CD4-positive, alpha-beta T cell treated with Interleukin-12 subunit alpha and Interleukin-12 subunit beta, for 1 hour (primary cell): ENCODE measurements around the gene DGKZ.
"Not testable (repeated sequence)": the region's sequence is repeated elsewhere in the genome, so short reads cannot be mapped to it uniquely, and the experiment has no call there.

Source experiments
- DNase-seq: peaks from one replicate; pipeline ENCODE4 v3.0.0-alpha.2; 2020

Gene DGKZ

GRCh38 chr11:46369458-46370152, 22.3 kb downstream of the DGKZ start:
- DNase-seq: peak; percentile 60

- no peak for DNase-seq
Observed at GRCh38 chr11:46370253-46370652, 23.0 kb downstream of the DGKZ start.

- DNase-seq: not testable (repeated sequence)
Observed at GRCh38 chr11:46371262-46371661, 24.0 kb downstream of the DGKZ start.

GRCh38 chr11:46372086-46372485, 24.8 kb downstream of the DGKZ start:
- DNase-seq: no peak

- not testable (repeated sequence) for DNase-seq
Observed at GRCh38 chr11:46372501-46372900, 25.2 kb downstream of the DGKZ start.

- no peak for DNase-seq
Observed at GRCh38 chr11:46373787-46374740, 26.8 kb downstream of the DGKZ start.

GRCh38 chr11:46374815-46375214, 27.6 kb downstream of the DGKZ start:
- DNase-seq: no peak

- no peak for DNase-seq
Observed at GRCh38 chr11:46375392-46376101, 28.3 kb downstream of the DGKZ start.

GRCh38 chr11:46376258-46377050, 29.2 kb downstream of the DGKZ start:
- DNase-seq: no peak

- no peak for DNase-seq
Observed at GRCh38 chr11:46377290-46377689, 30.0 kb downstream of the DGKZ start.

GRCh38 chr11:46377831-46378230, 30.6 kb downstream of the DGKZ start:
- DNase-seq: no peak

GRCh38 chr11:46378296-46378695, 31.0 kb downstream of the DGKZ start:
- no peak for DNase-seq

GRCh38 chr11:46378811-46379481, 31.7 kb downstream of the DGKZ start:
- DNase-seq: no peak

GRCh38 chr11:46379482-46380293, 32.4 kb downstream of the DGKZ start:
- DNase-seq: not testable (repeated sequence)

- DNase-seq: peak; percentile 57
Observed at GRCh38 chr11:46380340-46381047, 33.2 kb downstream of the DGKZ start.

- DNase-seq: no peak
Observed at GRCh38 chr11:46381048-46381818, 34.0 kb downstream of the DGKZ start, which contains the start of gene MDK. TSS of gene MDK (plus strand) at chr11:46381669. CDS start at chr11:46382058, 389 bp downstream.

- no peak for DNase-seq
Observed at GRCh38 chr11:46381819-46382645, 34.8 kb downstream of the DGKZ start.

GRCh38 chr11:46382646-46383403, 35.6 kb downstream of the DGKZ start:
- DNase-seq: no peak
